HG03378 (cell line): ENCODE measurements around the gene SERINC3.
"Not testable (repeated sequence)": the region's sequence is repeated elsewhere in the genome, so short reads cannot be mapped to it uniquely, and the experiment has no call there.

Experiments
- ATAC-seq: cut with Tn5 transposase; IDR thresholded peaks from one replicate; pipeline ENCODE4 v1.9.1; 2021; ENCODE audit warnings: mild to moderate bottlenecking, moderate library complexity; ENCODE audit not compliant: unreplicated experiment

The SERINC3 gene

DNA sequence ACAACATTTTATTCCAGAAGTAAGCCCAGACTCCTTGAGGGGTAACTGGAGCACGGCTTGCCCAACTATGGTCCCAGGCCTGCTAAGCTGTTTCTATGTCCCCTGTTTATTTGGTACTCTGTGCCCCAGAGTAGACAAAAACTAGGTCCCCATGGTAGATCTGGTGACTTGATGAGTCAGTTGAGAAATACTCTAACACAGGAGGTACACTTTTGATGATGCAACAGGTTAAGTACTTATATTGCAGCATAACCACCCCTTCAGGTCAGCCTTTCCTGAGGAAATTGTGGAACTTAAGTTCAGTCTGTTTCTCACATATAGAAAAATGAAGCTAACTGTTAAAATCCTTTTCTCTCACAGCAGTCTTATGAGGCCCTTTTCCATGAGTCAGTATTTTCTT lies 26.6 kb downstream of the SERINC3 start:
- no peak for ATAC-seq

DNA sequence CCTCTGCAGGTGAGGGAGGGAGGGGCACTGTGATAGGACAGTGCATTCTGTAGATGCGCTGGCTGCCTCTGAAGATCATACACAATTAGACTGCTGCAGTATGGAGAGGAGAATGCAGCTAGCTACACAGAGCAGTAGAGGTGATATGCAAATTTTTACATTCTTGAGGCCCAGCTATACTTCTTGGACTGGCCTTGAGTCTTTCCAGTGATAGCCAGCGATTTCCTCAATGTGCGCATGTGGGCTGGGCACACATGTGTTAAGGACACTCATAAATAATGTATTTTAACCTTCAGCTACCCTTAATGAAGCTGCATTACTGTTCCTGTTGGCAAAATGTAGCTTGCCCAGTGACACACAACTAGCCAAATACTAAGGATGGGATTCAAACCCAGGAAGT lies 27.2 kb downstream of the SERINC3 start:
- no peak for ATAC-seq

DNA sequence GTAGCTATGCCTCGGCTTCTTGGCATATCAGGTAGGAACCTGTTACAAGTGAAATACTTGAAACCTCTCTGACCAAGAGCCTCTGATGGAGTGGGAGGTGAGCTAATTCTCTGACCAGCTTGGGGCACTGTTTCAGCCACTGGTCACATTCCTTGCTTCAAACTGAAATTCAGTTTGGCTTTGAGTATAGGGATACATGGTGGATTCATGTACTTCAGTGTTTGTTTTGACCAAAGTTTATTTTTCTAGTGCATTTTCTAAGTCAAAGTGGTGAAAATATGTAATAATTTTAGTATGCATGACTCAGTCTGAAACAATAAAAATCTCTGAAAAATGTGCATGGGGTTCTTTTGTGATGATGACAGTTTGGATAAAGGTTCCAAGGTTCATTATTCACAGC lies 27.6 kb downstream of the SERINC3 start:
- no peak for ATAC-seq

DNA sequence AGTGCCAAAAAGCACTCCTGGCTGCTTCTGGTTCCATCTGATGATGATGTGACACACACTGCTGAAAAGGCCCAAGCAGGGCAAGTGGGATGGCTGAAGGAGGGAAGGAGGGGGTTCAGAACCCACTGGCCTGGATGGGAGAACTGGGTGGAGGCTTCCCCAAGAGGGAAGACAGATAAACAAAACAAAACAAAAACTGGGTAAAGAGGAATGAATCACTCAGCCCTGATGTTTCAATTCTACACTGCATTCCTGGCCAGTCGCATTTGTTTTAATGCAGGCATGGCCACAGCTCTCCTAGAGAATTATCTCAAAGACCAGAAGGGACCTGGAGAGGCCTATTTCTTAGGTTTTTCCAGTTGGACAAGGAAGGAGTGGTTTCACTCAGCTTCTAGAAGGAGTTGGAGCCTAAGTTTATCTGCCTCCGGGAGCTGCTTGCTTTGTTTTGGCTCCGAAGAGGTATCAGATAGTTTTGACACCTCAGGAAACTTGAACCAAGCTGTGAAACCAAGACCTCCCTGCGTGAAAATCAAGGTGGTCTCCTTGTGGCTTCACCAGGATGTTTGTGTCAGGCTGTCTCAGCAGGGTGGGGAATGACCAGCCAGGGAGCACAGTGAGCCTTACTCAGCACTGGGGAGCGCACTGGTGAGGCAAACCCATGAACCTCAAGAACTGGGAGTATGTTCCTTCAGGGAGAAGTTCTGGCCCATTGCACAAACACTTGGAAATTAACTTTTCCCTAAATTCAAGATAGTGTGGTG lies 30.1 kb downstream of the SERINC3 start:
- no peak for ATAC-seq

DNA sequence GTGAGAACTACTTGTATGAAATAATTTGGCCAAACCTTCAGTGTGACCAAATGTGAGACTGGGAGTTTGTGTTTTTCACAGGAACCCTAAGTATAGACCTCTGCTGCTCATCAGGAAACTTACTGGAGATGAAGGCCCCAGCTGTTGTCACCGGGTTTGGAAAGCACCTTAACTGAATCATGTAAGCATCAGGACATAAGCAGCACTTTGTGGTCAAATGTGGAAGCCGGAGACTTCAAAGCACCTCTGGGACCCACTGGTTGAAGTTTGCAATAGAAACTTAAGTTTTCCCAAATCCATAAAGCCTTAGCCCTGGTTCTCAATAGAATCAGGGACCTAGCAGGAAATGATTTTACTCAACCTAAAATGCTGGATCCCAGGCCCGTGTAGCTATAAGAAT lies 31.9 kb downstream of the SERINC3 start:
- peak; percentile 61 for ATAC-seq

DNA sequence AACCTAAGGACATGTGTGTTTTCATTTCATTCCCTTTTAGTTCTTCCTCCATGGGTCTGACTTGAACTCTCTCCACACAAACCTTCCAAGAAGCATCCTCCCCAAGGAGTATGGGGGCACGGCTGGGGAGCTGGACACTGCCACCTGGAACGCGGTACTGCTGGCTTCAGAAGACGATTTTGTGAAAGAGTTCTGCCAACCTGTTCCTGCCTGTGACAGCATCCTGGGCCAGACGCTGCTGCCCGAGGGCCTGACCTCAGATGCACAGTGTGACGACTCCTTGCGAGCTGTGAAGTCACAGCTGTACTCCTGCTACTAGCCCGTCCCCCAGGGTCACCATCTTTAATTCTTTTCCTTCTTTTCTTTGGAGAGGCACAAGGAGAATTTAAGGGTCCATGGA lies 32.6 kb downstream of the SERINC3 start:
- ATAC-seq, result no peak

DNA sequence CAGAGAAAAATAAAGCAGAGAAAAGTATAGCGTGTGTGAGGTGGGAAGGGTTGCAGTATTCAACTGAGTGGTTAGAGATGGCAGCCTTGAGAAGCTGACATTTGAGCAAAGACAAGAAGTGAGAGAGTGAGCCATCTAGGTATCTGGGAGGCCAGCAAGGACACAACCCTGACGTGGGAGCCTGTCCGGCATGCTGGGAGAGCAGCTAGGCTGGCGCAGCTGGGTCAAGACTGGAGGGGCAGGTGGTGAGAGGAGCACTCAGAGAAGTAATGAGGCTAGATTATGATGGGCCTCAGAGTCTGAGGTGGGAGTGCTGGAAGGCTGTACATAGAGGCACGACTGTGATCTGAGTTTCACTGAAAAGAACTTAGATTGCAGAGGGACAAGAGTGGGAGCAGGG lies 33.3 kb downstream of the SERINC3 start:
- no peak for ATAC-seq

DNA sequence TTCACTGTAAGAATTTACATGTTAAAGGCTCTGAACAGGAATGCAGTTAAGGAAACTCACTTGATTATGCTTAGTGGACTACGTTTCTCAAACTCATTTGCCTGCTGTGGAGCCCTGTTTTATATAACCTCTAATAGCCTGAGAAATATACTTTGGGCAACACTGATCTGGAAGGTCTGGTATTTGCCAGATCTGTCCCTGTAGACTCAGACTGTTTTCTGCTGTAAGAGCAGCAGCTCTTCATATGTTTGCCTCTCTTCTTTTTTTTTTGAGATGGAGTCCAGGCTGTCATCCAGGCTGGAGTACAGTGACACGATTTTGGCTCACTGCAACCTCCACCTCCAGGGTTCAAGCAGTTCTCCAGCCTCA lies 36.1 kb downstream of the SERINC3 start:
- no peak for ATAC-seq

DNA sequence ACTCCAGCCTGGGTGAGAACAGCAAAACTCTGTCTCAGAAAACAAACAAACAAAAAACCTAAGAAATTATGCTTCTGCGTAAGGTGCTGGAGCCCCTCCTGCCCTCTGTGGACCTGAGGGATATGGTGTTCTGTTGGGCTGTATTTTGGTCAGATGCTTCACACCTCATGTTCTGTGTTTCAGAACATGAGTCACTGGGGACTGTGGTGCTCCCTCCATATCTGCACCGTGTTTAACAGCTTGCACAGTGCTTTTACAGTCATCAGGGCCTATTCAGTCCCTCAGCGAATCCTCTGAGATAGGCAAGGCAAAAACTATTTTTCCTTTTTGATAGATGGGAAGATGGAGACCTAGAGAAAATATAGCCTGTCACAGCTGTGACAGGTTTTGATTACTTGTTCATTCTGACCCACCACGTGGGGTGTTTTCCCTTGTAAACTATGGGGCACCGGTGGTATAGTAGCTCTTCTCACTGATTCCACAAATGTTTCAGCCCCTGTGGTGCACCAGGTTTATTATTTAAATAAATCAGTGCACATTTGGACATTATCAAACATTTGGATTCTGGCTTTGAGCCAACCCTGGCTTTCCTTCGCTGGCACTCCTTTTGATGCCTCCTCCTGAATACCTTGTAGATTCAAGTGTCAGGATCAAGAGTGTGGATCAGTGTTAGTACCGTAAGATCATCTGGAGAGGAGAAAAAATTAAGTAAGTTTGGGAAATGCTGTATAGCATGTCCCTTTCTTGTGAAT lies 36.6 kb downstream of the SERINC3 start:
- no peak for ATAC-seq

DNA sequence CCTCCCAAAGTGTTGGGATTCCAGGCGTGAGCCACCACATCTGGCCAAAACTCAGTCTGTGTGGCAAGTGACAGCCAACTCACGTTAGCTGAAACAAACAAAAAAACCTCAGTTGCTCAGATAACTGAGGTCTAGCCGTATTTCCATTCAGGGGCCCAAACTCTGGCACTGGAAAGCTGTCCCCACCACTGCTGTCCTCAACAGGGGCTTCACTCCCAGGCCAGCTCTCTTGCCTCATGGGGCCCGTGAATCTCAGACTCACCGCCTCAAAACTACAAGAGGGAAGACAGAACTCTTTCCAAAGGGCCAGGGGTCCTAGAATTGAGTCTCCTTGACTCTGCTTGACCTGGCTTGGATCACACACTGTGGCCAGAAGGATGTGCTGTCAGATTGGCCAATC lies 38.8 kb downstream of the SERINC3 start:
- ATAC-seq, result no peak

DNA sequence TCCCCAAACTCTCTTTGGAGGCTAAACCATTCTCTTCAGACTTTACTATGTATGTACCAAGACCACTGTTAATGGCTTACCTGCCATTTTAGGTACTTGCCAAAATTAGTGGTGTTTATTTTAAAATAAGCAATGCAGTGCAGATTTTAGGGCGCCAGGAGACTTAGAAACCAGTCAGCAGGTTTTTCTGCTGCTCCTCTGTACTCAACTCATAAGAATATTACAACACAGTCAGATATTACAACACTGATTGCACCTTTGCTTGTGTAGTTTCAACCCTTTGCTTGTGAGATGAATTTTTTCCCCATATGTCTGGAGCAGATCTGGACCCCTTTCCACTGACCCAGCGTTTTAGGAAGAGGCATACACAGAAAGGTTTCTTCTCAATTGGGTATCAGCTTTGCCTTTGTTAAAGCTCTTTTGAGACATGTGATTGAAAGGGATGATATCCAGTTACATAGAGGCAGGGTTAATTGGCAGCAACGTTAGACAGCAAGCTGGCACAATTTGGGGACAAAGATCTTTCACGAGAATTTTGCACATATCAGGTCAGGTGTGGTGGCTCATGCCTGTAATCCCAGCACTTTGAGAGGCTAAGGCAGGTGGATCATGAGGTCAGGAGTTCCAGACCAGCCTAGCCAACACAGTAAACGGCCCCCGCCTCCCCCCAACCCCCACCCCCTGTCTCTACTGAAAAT lies 40.0 kb downstream of the SERINC3 start:
- ATAC-seq, result no peak

DNA sequence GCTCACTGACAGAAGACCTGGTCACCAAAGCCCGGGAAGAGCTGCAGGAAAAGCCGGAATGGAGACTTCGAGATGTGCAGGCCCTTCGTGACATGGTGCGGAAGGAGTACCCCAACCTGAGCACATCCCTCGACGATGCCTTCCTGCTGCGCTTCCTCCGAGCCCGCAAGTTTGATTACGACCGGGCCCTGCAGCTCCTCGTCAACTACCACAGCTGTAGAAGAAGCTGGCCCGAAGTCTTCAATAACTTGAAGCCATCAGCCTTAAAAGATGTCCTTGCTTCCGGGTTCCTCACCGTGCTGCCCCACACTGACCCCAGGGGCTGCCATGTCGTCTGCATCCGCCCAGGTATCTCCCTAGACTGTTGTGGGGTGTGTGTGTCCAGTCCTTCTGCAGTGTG lies 41.8 kb downstream of the SERINC3 start:
- no peak for ATAC-seq

DNA sequence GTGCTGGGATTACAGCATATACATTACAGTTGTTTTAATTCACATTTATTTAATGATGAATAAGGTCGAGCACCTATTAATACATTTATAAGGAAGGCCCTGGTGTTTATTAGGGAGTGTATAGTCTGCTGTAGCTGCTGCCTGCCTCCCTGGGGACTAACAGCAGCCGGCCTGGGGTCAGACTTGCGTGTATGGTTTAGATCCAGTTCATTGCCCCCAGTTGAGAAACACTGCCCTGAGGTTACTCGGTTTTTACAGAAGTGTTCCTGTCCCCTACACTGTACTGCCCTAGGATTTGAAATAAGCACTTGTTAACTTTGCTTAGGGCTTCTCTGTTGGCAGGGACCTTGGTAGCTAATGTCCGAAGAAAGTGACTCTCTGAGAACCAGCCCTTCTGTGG lies 42.2 kb downstream of the SERINC3 start:
- ATAC-seq, result no peak

DNA sequence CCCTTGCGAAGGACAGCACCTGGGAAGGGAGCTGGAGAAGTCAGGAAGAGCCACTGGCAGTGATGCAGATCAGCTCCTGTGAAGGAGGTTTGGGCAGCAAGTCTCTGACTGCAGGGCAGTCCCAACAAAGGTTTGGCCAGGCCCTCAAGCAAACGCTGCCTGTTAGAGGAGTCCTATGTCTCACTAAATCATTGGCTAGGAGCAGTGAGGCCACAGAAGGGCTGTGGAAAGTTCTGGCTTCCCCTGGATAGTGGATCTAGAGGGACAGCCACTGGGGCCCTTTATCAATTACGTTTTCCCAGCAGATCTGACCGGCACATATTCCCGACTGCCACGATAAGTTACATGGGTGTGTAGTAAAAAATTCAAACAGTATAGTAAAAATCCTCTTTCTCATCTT lies 43.7 kb downstream of the SERINC3 start:
- ATAC-seq, result no peak

DNA sequence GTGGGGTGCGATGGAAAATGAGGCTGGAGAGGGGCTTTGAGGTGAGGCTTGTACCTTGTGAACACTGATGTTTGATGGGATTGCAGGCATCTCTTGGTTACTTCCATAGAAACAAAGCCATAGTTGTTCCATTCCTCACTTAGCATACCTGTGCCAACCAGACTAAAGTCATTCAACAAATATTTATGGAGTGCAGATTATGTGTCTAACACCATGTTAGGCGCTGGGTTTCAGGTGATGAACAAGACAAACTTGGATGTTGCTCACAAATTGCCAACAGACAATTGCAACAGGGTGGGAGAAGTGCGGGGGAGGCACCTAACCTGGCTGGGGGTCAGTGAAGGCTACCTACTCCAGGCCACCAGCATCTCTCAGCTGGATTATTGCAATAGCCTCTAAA lies 44.7 kb downstream of the SERINC3 start:
- no peak for ATAC-seq

DNA sequence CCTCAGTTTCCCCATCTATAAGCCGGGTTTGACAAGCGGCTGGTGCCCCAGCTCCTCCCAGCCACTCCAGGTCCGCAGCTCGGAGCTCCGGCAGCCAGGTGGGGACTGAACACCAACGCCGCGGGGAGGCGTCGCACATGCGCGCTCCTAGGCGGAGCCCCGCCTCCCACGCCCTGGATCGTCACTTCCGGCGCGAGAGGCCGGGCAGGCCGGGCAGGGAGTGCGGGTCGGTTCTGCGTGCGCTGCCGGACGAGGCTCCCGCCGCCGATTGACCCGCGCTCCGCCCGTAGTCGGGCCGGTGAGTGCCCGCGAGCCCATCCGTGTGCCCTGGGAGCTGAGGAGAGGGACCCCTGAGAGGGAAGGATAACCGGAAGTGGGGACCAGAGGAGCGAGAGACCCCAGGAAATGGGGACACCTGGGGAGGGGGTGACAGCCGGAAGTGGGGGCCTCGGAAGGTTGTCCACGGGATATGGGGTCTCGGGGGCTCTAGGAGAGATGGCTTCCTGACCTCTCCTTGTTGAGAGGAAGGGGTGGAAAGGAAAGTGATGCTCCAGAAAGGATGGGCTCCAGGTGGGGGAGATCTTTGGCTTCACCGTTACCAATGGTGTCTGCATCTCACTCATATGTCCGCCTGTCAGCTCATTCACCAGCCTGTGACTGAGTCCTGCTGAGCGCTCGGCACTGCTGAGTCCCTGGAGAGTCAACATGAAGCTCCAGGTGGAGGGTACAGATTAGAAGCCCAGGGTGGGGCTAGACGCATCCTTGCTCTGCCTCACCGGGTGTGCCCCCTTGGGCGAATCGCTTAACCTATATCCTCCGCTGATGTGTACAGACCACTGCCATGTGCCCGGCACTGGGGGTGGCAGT lies 45.9 kb downstream of the SERINC3 start, which contains the start of gene TTPAL:
TSS of gene TTPAL (plus strand) at position 181 of the 867 bp plus-strand sequence. CDS start 4,126 bp downstream, outside the sequence.
- ATAC-seq, result peak; percentile 66

DNA sequence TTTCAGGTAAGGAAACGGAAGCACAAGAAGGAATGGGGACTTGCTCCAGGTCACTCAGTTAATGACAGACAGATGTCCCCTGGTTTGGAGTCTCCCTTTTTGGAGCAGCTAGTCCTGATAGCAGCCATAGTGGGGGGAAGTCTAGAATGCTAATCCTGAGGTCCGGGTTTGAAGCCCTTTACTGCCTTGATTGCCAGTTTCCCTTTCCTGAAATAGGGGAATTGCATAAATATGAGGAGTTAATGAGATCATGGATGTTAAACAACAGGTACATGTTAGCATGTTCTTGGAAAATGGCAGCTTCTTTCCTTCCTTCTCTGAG lies 46.5 kb downstream of the SERINC3 start:
- no peak for ATAC-seq

DNA sequence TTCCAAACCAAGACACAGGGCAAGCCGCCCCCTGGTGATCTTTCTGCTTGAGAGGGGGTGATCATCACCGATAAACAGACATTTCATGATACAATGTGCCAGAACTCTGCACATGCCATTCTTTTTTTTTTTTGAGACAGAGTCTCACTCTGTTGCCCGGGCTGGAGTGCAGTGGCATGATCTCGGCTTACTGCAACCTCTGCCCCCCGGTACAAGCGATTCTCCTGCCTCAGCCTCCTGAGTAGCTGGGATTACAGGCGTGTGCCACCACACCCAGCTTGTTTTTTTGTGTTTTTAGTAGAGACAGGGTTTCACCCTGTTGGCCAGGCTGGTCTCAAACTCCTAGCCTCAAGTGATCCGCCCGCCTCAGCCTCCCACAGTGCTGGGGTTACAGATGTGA lies 49.6 kb downstream of the SERINC3 start:
- not testable (repeated sequence) for ATAC-seq

DNA sequence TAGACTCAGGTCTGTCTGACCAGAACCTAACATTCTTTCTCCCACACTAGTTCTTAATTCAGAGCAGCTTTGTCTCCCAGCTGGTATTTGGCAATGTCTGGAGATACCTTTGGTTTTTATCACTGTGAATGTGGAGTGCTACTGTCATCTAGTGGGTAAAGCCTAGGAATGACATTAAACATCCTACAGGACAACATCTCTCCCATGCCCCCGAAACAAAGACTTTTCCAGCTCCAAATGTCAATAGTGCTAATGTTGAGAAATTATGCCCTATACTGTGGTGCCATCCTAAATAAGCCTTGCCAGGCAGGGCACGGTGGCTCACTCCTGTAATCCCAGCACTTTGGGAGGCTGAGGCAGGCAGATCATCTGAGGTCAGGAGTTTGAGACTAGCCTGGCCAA lies 50.4 kb downstream of the SERINC3 start:
- no peak for ATAC-seq

DNA sequence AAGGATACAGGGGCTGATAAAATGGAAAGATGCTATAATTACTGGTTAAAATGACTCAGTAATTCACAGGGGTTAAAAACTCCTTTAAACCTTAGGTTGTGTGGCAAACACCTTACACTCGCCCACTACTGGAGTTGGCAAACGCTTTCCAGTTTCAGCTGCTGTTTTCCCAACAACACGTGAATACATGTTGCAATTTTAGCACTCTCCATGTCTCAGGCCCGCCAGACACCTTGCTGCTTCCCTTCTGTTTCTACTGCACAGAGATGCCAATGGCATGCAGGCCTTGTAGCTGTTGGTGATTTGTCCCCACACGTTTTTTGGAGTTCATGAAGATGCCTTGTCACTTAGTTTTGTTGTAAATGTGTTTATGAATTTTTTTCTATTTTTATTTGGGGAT lies 51.5 kb downstream of the SERINC3 start:
- no peak for ATAC-seq
